Esophagus muscularis mucosa (tissue), 4 donors: ENCODE data around the gene MATN1.
"Not testable (repeated sequence)": the region's sequence is repeated elsewhere in the genome, so short reads cannot be mapped to it uniquely, and the experiment has no call there.

ENCODE experiments used
- CTCF ChIP-seq, 3 experiments: fragments of 200-600 bp in 2 of 3; fragments of 450-650 bp in 1 of 3; sonication (generic) in 2 of 3; IDR thresholded peaks; one replicate each; pipeline ENCODE4 v1.5.1; 2017 to 2019; ENCODE audit warnings: antibody characterized with exemption in 3 of 3, mild to moderate bottlenecking in 2 of 3, moderate library complexity in 1 of 3
- EP300 ChIP-seq: sonication (generic); formaldehyde crosslinking; IDR thresholded peaks from one replicate; pipeline ENCODE4 v1.6.1; 2017; ENCODE audit warnings: antibody characterized with exemption
- POLR2A ChIP-seq: fragments of 450-650 bp; IDR thresholded peaks from one replicate; pipeline ENCODE4 v1.6.1; 2017; ENCODE audit warnings: antibody characterized with exemption, moderate library complexity, mild to moderate bottlenecking, low read depth
- POLR2AphosphoS5 ChIP-seq, 2 donors: sonication (generic); formaldehyde crosslinking; IDR thresholded peaks; one replicate each; pipeline ENCODE4 v1.6.1; 2017; ENCODE audit warnings: antibody characterized with exemption in 2 of 2

GRCh38 chr1:30766948-30767347 is 43.6 kb upstream of the MATN1 start:
- TF ChIP-seq CTCF (IDR thresholded peaks at IDR 0.05); EP300; POLR2AphosphoS5 (IDR thresholded peaks at IDR 0.05); POLR2A: not testable (repeated sequence)
